Epithelial cell of prostate (primary cell): ENCODE results near the gene ARHGEF6.

Experiments used
- DNase-seq: peaks from one replicate; pipeline ENCODE4 v3.0.0-alpha.2; 2011; ENCODE audit warnings: low read depth, low spot score
- H3K27ac ChIP-seq: fragments of 450-650 bp; 2 replicates; pipeline ENCODE4 v1.5.1; 2017; ENCODE audit warnings: mild to moderate bottlenecking

Gene ARHGEF6

GRCh38 chrX:136710325-136710951 lies 70.3 kb downstream of the ARHGEF6 start:
- H3K27ac ChIP-seq: no peak overlapping the region
- no peak for DNase-seq

- no peak for DNase-seq
- no peak overlapping the region for H3K27ac ChIP-seq
Measured at GRCh38 chrX:136708348-136708747, 72.4 kb downstream of the ARHGEF6 start.

- no peak overlapping the region for H3K27ac ChIP-seq
- DNase-seq: no peak
Measured at GRCh38 chrX:136697156-136697555, 83.6 kb downstream of the ARHGEF6 start.

GRCh38 chrX:136694431-136695087 lies 86.2 kb downstream of the ARHGEF6 start:
- no peak for DNase-seq
- no peak overlapping the region for H3K27ac ChIP-seq

GRCh38 chrX:136692271-136692670 lies 88.5 kb downstream of the ARHGEF6 start:
- no peak overlapping the region for H3K27ac ChIP-seq
- no peak for DNase-seq

GRCh38 chrX:136691028-136691809 lies 89.5 kb downstream of the ARHGEF6 start:
- H3K27ac ChIP-seq: peak overlapping the region; percentile 15
- DNase-seq: peak; percentile 14

- no peak overlapping the region for H3K27ac ChIP-seq
- no peak for DNase-seq
Measured at GRCh38 chrX:136689436-136689835, 91.3 kb downstream of the ARHGEF6 start.

- no peak overlapping the region for H3K27ac ChIP-seq
- no peak for DNase-seq
Measured at GRCh38 chrX:136687457-136687856, 93.3 kb downstream of the ARHGEF6 start.

- H3K27ac ChIP-seq: no peak overlapping the region
- DNase-seq: no peak
Measured at GRCh38 chrX:136684120-136684519, 96.6 kb downstream of the ARHGEF6 start.

GRCh38 chrX:136679531-136679930 lies 101.2 kb downstream of the ARHGEF6 start:
- no peak for DNase-seq
- H3K27ac ChIP-seq: no peak overlapping the region

- no peak for DNase-seq
- no peak overlapping the region for H3K27ac ChIP-seq
Measured at GRCh38 chrX:136674270-136674985, 106.3 kb downstream of the ARHGEF6 start.

- H3K27ac ChIP-seq: no peak overlapping the region
- DNase-seq: no peak
Measured at GRCh38 chrX:136671006-136671610, 109.6 kb downstream of the ARHGEF6 start.

- DNase-seq: no peak
- no peak overlapping the region for H3K27ac ChIP-seq
Measured at GRCh38 chrX:136667446-136668168, 113.1 kb downstream of the ARHGEF6 start.

- DNase-seq: no peak
- H3K27ac ChIP-seq: no peak overlapping the region
Measured at GRCh38 chrX:136666088-136666487, 114.6 kb downstream of the ARHGEF6 start.

GRCh38 chrX:136665258-136665900 lies 115.4 kb downstream of the ARHGEF6 start:
- DNase-seq: no peak
- no peak overlapping the region for H3K27ac ChIP-seq

- no peak overlapping the region for H3K27ac ChIP-seq
- DNase-seq: no peak
Measured at GRCh38 chrX:136662976-136663375, 117.8 kb downstream of the ARHGEF6 start.

- H3K27ac ChIP-seq: no peak overlapping the region
- no peak for DNase-seq
Measured at GRCh38 chrX:136662104-136662503, 118.6 kb downstream of the ARHGEF6 start.

- H3K27ac ChIP-seq: no peak overlapping the region
- no peak for DNase-seq
Measured at GRCh38 chrX:136660896-136661295, 119.8 kb downstream of the ARHGEF6 start.

- no peak for DNase-seq
- H3K27ac ChIP-seq: no peak overlapping the region
Measured at GRCh38 chrX:136659174-136659573, 121.6 kb downstream of the ARHGEF6 start.
